Dermis microvascular lymphatic vessel endothelial cell (primary cell): ENCODE measurements around the gene NLGN3. TPM values are rescaled to one million over a fixed set of nuclear protein-coding genes. Genes with fewer than 3 reads are reported as not detected.
A peak's percentile ranks its signal among the peaks of the same experiment; 100 is the strongest.

ENCODE experiments used
- DNase-seq, 2 donors: peaks; one replicate each; pipeline versions ENCODE4 v3.0.0 to v3.0.0-alpha.2; 2010; ENCODE audit warnings: low read depth in 2 of 2
- total RNA-seq: library from RNA; depleted of rRNA; stranded (reverse); fragments of >200 nt; gene quantifications from 2 replicates; pipeline ENCODE4 v1.2.1, GENCODE V29; 2014

The NLGN3 gene
- under 0.01 and 0.13 TPM in 2 replicates for total RNA-seq

GRCh38 chrX:71144651-71145050, at the start of gene NLGN3:
Gene NLGN3 (plus strand): TSS chrX:71144841. CDS start chrX:71147750, 2,909 bp downstream.
- no peak for DNase-seq

DNA sequence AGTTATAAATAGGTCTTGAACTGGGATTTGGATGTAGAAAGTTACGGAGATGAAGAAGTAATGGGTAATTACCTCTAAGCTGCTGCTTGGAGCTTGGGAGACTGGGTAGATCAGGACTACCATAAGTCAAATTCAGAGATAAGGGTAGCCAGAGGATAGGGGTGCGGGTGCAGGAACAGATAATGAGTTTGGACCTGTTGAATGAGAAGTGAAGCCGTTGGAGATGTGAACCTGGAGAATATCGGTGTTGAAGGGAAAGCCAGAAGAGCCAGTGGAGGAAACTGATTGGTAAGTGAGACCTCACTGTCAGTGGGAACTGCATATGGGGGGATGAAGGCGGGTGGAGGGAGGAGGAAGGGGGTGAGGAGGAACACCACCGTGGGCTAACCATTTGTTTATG, 49.6 kb upstream of the NLGN3 start:
- peak in 1 of 2 donors; percentile 1 for DNase-seq

- peak; percentile 79 to 90 for DNase-seq
Measured at GRCh38 chrX:71095555-71095980, 49.1 kb upstream of the NLGN3 start, which contains the start of gene FOXO4. Gene FOXO4 (plus strand): TSS chrX:71095851. CDS start chrX:71096529, 678 bp downstream.

DNA sequence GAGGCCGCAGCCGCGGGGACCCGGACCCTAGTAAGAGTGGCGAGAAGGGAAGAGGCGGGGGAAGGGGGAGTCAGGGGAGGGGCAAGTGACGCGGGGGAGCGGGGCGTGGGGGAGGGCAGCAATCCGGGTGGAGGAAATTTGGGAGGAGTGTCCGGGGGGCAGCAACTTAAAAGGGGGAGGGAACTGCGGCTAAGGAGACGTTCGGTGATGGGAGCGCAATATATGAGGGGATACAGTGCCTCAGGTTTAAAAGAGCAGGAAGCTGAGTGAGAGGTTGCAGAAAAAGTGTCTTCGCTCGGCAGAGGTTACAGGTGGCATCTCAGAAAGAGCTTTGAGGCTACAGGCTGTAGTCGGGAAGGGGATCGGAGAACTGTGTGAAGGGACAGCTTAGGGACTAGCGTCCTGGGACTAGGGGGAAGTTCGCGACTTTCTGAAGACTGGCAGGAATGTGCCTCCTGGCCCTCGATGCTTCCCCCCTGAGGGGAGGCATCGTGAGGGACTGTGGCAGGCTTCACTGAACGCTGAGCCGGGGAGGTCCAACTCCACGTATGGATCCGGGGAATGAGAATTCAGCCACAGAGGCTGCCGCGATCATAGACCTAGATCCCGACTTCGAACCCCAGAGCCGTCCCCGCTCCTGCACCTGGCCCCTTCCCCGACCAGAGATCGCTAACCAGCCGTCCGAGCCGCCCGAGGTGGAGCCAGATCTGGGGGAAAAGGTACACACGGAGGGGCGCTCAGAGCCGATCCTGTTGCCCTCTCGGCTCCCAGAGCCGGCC, 48.5 kb upstream of the NLGN3 start:
- no peak for DNase-seq

DNA sequence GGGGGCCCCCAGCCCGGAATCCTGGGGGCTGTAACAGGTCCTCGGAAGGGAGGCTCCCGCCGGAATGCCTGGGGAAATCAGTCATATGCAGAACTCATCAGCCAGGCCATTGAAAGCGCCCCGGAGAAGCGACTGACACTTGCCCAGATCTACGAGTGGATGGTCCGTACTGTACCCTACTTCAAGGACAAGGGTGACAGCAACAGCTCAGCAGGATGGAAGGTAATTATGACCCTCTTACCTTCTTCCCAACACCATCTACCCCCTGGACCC, 47.9 kb upstream of the NLGN3 start:
- no peak for DNase-seq

DNA sequence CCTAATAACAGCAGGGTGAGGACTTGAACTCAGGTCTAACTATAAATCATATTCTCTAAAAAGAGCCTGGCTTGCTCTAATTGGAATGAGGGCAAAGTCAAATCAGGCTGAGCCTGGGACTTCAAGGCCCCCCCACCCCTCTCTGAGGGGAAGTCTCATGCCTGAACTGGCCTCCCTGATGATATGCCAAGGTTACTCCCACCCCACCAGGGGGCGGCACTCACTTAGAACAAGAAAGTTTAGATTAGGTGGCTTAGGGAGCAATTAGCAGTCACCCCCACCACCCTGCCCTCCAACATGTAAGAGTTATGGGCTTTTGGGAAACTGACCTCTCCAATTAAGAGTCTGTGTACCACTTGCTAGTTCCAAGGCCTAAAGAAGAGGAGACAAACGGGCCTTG, 46.3 kb upstream of the NLGN3 start:
- DNase-seq: peak; percentile 29 to 64

DNA sequence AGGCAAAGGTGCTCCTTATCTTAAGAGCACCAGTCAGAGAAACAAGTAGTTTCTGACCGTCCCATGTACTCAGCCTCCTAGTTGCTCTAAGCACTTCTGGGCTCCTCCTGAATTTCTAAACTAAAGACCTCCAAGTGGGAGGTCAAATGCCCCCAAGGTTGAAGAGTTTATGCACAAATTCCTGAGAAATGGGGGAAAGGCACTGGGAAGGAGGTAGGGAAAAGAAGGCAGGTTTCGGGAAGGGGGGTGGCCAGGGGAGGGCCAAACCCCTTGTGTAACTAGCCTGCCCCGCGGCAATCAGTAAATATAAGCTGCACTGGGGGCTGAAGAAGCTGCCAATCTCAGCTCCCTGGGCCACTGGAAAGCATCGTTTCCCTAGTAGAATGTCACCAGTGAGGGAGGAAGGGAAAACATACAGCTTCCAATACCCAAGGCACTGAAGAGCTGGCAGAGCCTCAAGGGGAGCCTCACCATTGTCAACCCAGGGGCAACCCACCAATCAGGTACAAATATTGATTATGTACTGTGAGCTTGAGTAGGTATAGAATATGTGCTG, 45.6 kb upstream of the NLGN3 start:
- no peak for DNase-seq

DNA sequence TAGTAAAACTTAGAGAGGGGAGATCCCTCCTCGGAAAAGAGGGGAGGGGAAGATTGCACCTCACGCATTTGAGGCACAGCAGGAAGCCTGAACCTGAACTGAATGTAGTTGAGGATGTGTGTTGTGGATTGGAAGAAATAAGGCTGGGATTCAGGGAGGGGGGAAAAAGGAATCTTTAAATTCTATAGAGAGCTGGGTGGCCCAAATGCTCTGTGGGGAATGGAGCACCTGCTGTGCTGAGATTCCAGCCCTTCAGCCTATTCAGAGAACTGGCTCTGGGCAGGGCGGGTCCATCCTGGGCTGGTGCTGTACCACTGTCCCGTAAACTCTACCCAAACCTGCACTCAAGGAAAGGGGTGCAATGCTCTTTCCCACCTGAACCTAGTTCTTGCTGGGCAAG, 44.9 kb upstream of the NLGN3 start:
- DNase-seq: no peak

- no peak for DNase-seq
Measured at GRCh38 chrX:71100581-71101505, 43.8 kb upstream of the NLGN3 start.

GRCh38 chrX:71102292-71102691, 42.3 kb upstream of the NLGN3 start:
- DNase-seq: no peak

GRCh38 chrX:71103110-71103983, 41.3 kb upstream of the NLGN3 start:
- DNase-seq: no peak

DNA sequence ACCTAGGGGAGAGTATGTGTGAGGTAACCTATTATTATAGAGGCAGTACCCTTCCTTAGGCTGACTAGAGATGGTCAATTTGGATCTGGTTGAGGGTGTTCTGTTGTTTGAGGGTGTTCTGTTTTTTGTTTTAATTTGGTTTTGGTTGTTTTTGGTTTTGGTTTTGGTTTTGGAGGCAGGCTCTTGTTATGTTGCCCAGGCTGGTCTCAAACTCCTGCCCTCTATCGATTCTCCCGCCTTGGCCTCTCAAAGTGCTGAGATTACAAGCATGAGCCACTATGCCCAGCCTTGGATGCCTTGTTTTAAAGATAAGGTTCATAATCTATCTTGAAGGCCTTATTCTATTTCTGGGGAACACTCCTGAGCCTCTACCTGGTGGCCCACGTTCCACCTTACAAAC, 39.0 kb upstream of the NLGN3 start:
- DNase-seq: no peak

- DNase-seq: no peak
Measured at GRCh38 chrX:71106427-71106826, 38.2 kb upstream of the NLGN3 start, which contains the start of gene CXorf65. Gene CXorf65 (minus strand): TSS chrX:71106740. CDS start chrX:71106556, 184 bp downstream.

DNA sequence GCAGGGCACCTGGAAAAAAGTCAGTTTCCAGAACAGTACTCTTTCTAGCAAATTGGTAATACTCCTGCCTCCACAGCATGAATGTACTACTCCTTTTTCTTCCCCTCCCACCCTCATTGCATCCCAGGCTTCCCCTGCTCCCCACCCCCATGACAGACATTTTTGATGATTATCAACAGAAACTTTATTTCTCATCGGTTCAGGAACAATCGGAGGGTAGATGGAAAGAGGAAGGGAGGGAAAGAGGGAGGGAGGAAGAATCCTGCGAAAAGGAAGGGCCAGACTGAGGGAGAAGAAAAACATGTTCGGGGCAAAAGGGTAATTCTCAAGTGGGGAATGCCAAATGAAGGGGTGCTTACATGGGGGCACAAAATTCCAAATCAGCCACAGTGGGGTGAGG, 37.4 kb upstream of the NLGN3 start:
- DNase-seq: no peak

DNA sequence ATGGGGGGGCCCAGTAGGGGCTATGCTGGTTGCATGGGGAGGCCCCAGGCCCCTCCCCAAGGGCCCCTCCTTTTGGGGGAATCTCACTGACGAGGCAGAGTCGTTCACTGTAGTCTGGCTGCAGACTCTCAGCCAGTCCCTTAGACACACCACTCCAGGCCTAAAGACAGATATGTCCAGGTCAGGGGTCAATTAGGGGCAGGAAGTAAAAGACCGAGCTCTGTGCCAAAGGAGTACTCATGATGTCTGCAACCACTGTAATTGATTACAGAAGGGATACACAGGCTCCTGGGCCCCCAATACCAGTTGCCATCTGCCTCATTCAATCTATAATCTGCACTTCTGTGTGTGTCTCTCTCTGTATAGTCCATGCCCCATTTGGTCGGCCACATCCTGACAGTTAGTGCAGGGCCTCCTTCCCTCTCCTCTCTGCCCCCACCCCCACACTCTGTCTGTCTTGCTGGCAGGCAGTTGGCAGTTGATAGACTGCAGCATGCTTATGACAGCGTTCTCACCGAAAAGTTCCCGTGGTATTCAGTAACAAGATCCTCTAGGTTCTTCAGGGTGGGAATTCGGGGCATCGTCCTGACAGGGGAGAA, 36.8 kb upstream of the NLGN3 start:
- DNase-seq: no peak

DNA sequence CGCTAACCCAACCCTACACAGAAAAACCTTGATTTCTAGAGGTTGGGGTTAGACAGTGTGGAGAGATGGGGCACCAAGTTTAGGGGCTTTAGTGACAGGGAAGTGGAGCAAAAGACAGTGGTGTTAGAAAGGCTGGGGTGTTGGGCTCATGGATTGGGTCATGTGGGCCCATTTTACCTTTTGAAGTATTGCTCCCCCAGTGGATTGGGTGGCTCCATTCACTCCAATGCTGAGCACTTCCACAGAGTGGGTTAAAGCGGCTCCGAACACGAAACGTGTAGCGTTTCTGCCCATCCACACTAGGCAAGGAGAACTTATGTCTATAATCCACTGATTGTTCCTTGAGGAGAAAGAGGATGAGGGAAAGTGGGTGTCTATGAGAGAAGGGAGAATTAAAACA, 35.6 kb upstream of the NLGN3 start:
- no peak for DNase-seq

- DNase-seq: no peak
Measured at GRCh38 chrX:71111141-71111843, 33.3 kb upstream of the NLGN3 start, which contains the start of gene IL2RG. Gene IL2RG (minus strand): TSS chrX:71111577. CDS start chrX:71111539, 38 bp downstream.

DNA sequence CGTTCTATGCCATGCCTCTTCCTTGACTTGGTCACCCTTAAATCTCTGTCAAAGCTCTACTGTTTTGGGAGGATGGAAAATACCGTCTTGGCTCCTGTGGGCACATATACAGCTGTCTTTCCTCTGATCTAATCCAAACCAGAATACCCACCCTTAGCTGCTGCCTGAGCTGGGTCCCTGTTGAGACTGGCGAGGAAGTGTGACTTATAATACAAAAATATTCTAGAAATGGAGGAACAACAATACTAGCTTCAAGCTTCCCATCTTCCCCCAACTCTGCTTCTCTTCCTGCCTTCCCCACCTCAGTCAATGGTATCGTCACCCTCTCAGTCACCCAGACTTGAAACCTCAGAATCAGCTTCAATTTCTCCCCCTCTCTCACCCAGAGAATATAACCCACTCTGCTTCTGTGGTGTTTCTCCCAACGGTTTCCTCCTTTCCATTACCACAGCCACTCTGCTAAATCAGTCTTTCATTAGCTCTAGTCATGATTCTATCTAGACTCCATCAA, 32.7 kb upstream of the NLGN3 start:
- DNase-seq: no peak

DNA sequence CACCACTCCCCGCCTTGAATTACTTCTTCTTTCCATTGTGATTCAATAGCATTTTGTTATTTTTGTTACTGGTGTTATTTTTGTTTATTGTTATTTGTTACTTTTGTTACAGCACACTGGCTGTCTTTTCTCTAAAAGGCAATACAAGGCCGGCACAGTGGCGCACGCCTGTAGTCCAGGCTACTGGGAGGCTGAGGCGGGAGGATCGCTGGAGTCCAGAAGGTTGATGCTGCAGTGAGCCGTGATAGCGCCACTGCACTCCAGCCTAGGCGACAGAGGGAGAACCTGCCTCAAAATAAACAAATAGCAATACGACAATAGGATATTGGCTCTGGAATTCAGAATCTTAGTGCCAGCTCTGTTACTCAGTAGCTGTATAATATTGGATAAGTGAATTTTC, 27.3 kb upstream of the NLGN3 start:
- no peak for DNase-seq
